H1 (cell line): ENCODE data around the gene BTAF1. TPM values are rescaled to one million over a fixed set of nuclear protein-coding genes. Genes with fewer than 3 reads are reported as not detected.

Source experiments
- CHD2 ChIP-seq: IDR thresholded peaks from 2 replicates; pipeline ENCODE4 v1.6.1; 2012; ENCODE audit warnings: low read length, improper control_type of control experiment
- EGR1 ChIP-seq: IDR thresholded peaks from 2 replicates; pipeline ENCODE4 v1.6.1; 2011; ENCODE audit warnings: low read depth, low read length, borderline replicate concordance
- EZH2 ChIP-seq: fragments of 200-600 bp; sonication (generic); IDR thresholded peaks from 2 replicates; pipeline ENCODE4 v1.7.1; 2012; ENCODE audit warnings: low read depth, mild to moderate bottlenecking, moderate library complexity, low read length, inconsistent platforms; ENCODE audit not compliant: severe bottlenecking
- FOSL1 ChIP-seq: IDR thresholded peaks from 2 replicates; pipeline ENCODE4 v1.6.1; 2011; ENCODE audit warnings: mild to moderate bottlenecking, low read depth, low read length, moderate library complexity; ENCODE audit not compliant: insufficient read depth
- GTF2F1 ChIP-seq: IDR thresholded peaks from 2 replicates; pipeline ENCODE4 v1.6.1; 2012; ENCODE audit warnings: low read depth, low read length, improper control_type of control experiment, borderline replicate concordance
- POLR2A ChIP-seq, 2 experiments: IDR thresholded peaks; 1 replicate in 1 of 2; 2 replicates in 1 of 2; pipeline ENCODE4 v1.6.1; 2011; ENCODE audit warnings: low read depth in 2 of 2, low read length in 2 of 2, mild to moderate bottlenecking in 2 of 2; ENCODE audit errors: control extremely low read depth in 1 of 2
- SIRT6 ChIP-seq: IDR thresholded peaks from one replicate; pipeline ENCODE4 v1.7.1; 2012; ENCODE audit warnings: low read length, inconsistent platforms
- SP4 ChIP-seq: IDR thresholded peaks from 2 replicates; pipeline ENCODE4 v1.6.1; 2012; ENCODE audit warnings: low read length, inconsistent platforms
- polyA plus RNA-seq, 7 experiments: library from polyadenylated mRNA; depleted of rRNA in 3 of 7; stranded (reverse) in 5 of 7; unstranded in 2 of 7; fragments of >200 nt in 5 of 7; fragments of 200-250 nt in 2 of 7; gene quantifications; 1 replicate in 5 of 7; 2 replicates in 1 of 7; 4 replicates in 1 of 7; pipeline versions ENCODE4 v1.2.1 to v1.2.3, GENCODE V29; 2011 to 2013; ENCODE audit warnings: missing spikeins in 2 of 7, mixed read lengths in 2 of 7
- total RNA-seq: library from RNA; stranded (reverse); fragmentation: NEBNext Ultra II Directional; extraction: Animal tissue kit (Norgen Biotek cat#: 25700); gene quantifications from 2 replicates; pipeline ENCODE4 v1.2.1, GENCODE V29; 2021
- TF ChIP-seq, protein P1 (sequence below): fragments of 300-600 bp; sonication (generic); IDR thresholded peaks from 2 replicates; pipeline ENCODE4 v1.7.1; 2012; ENCODE audit warnings: low read length, moderate library complexity, mild to moderate bottlenecking, inconsistent platforms; ENCODE audit not compliant: insufficient replicate concordance
- TF ChIP-seq, protein P2 (sequence below): IDR thresholded peaks from 2 replicates; pipeline ENCODE4 v1.6.1; 2012; ENCODE audit warnings: inconsistent platforms

The BTAF1 gene
- total and polyA plus RNA-seq, 2 of the 8 experiments (the other 6 are each of a cell fraction or from before 2014, with no cell fraction given), result 24.5 to 39.1 TPM

DNA sequence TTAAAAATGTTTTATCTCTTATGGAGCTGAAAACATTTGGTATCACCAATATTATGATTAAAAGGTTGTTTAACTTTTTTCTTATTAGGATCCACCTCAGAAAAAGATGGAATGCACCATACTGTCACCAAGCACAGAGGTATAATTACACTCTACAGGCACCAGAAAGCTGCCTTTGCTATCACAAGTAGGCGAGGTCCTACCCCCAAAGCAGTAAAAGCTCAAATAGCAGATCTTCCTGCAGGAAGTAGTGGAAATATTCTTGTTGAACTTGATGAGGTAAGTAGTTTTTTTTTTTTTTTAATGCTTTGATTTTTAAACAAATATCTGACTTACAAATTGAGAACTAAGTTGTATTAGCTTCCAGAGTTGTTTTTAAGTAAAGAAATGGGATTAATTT is 68.5 kb downstream of the BTAF1 start (continued):
- TF ChIP-seq, protein P1, sequence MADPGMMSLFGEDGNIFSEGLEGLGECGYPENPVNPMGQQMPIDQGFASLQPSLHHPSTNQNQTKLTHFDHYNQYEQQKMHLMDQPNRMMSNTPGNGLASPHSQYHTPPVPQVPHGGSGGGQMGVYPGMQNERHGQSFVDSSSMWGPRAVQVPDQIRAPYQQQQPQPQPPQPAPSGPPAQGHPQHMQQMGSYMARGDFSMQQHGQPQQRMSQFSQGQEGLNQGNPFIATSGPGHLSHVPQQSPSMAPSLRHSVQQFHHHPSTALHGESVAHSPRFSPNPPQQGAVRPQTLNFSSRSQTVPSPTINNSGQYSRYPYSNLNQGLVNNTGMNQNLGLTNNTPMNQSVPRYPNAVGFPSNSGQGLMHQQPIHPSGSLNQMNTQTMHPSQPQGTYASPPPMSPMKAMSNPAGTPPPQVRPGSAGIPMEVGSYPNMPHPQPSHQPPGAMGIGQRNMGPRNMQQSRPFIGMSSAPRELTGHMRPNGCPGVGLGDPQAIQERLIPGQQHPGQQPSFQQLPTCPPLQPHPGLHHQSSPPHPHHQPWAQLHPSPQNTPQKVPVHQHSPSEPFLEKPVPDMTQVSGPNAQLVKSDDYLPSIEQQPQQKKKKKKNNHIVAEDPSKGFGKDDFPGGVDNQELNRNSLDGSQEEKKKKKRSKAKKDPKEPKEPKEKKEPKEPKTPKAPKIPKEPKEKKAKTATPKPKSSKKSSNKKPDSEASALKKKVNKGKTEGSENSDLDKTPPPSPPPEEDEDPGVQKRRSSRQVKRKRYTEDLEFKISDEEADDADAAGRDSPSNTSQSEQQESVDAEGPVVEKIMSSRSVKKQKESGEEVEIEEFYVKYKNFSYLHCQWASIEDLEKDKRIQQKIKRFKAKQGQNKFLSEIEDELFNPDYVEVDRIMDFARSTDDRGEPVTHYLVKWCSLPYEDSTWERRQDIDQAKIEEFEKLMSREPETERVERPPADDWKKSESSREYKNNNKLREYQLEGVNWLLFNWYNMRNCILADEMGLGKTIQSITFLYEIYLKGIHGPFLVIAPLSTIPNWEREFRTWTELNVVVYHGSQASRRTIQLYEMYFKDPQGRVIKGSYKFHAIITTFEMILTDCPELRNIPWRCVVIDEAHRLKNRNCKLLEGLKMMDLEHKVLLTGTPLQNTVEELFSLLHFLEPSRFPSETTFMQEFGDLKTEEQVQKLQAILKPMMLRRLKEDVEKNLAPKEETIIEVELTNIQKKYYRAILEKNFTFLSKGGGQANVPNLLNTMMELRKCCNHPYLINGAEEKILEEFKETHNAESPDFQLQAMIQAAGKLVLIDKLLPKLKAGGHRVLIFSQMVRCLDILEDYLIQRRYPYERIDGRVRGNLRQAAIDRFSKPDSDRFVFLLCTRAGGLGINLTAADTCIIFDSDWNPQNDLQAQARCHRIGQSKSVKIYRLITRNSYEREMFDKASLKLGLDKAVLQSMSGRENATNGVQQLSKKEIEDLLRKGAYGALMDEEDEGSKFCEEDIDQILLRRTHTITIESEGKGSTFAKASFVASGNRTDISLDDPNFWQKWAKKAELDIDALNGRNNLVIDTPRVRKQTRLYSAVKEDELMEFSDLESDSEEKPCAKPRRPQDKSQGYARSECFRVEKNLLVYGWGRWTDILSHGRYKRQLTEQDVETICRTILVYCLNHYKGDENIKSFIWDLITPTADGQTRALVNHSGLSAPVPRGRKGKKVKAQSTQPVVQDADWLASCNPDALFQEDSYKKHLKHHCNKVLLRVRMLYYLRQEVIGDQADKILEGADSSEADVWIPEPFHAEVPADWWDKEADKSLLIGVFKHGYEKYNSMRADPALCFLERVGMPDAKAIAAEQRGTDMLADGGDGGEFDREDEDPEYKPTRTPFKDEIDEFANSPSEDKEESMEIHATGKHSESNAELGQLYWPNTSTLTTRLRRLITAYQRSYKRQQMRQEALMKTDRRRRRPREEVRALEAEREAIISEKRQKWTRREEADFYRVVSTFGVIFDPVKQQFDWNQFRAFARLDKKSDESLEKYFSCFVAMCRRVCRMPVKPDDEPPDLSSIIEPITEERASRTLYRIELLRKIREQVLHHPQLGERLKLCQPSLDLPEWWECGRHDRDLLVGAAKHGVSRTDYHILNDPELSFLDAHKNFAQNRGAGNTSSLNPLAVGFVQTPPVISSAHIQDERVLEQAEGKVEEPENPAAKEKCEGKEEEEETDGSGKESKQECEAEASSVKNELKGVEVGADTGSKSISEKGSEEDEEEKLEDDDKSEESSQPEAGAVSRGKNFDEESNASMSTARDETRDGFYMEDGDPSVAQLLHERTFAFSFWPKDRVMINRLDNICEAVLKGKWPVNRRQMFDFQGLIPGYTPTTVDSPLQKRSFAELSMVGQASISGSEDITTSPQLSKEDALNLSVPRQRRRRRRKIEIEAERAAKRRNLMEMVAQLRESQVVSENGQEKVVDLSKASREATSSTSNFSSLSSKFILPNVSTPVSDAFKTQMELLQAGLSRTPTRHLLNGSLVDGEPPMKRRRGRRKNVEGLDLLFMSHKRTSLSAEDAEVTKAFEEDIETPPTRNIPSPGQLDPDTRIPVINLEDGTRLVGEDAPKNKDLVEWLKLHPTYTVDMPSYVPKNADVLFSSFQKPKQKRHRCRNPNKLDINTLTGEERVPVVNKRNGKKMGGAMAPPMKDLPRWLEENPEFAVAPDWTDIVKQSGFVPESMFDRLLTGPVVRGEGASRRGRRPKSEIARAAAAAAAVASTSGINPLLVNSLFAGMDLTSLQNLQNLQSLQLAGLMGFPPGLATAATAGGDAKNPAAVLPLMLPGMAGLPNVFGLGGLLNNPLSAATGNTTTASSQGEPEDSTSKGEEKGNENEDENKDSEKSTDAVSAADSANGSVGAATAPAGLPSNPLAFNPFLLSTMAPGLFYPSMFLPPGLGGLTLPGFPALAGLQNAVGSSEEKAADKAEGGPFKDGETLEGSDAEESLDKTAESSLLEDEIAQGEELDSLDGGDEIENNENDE, result no peak
- no peak for TF ChIP-seq CHD2
- TF ChIP-seq POLR2A (IDR thresholded peaks at IDR 0.05; ENCODE audit: control extremely low read depth in 1 of 2, low read depth in 2 of 2, low read length in 2 of 2), result no peak
- TF ChIP-seq GTF2F1, result no peak
- TF ChIP-seq SIRT6, result no peak
- TF ChIP-seq EGR1, result no peak
- TF ChIP-seq FOSL1, result no peak
- TF ChIP-seq, protein P2, sequence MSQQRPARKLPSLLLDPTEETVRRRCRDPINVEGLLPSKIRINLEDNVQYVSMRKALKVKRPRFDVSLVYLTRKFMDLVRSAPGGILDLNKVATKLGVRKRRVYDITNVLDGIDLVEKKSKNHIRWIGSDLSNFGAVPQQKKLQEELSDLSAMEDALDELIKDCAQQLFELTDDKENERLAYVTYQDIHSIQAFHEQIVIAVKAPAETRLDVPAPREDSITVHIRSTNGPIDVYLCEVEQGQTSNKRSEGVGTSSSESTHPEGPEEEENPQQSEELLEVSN, result no peak
- TF ChIP-seq EZH2, result no peak
- no peak for TF ChIP-seq SP4
- TF ChIP-seq, all 59 proteins: peak for 0
